Measurements from ENCODE around the gene TUBB3.

DNA sequence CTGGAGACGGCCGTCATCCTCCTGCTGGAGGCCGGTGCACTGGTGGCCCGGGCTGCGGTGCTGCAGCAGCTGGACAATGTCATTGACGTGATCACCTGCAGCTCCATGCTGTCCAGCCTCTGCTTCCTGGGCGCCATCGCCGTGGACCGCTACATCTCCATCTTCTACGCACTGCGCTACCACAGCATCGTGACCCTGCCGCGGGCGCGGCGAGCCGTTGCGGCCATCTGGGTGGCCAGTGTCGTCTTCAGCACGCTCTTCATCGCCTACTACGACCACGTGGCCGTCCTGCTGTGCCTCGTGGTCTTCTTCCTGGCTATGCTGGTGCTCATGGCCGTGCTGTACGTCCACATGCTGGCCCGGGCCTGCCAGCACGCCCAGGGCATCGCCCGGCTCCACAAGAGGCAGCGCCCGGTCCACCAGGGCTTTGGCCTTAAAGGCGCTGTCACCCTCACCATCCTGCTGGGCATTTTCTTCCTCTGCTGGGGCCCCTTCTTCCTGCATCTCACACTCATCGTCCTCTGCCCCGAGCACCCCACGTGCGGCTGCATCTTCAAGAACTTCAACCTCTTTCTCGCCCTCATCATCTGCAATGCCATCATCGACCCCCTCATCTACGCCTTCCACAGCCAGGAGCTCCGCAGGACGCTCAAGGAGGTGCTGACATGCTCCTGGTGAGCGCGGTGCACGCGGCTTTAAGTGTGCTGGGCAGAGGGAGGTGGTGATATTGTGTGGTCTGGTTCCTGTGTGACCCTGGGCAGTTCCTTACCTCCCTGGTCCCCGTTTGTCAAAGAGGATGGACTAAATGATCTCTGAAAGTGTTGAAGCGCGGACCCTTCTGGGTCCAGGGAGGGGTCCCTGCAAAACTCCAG is 3.4 kb upstream of the TUBB3 start:
- TF ChIP-seq, protein P1, sequence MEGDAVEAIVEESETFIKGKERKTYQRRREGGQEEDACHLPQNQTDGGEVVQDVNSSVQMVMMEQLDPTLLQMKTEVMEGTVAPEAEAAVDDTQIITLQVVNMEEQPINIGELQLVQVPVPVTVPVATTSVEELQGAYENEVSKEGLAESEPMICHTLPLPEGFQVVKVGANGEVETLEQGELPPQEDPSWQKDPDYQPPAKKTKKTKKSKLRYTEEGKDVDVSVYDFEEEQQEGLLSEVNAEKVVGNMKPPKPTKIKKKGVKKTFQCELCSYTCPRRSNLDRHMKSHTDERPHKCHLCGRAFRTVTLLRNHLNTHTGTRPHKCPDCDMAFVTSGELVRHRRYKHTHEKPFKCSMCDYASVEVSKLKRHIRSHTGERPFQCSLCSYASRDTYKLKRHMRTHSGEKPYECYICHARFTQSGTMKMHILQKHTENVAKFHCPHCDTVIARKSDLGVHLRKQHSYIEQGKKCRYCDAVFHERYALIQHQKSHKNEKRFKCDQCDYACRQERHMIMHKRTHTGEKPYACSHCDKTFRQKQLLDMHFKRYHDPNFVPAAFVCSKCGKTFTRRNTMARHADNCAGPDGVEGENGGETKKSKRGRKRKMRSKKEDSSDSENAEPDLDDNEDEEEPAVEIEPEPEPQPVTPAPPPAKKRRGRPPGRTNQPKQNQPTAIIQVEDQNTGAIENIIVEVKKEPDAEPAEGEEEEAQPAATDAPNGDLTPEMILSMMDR (IDR thresholded peaks at IDR 0.05 in 8 of 11, conservative IDR thresholded peaks at IDR 0.05 in 3 of 11) = no peak
- TF ChIP-seq POLR2AphosphoS5 (IDR thresholded peaks at IDR 0.05) = peak in 1 of 3 donors; percentile 40
